Activated naive CD8-positive, alpha-beta T cell treated with anti-CD3 and anti-CD28 coated beads, Interleukin-2, amount 10 ng/mL, durations not matched to agents 7 days and 5 days (primary cell): ENCODE data around the gene KCNQ5. TPM values are rescaled to one million over a fixed set of nuclear protein-coding genes. Genes with fewer than 3 reads are reported as not detected.

Experiments
- ATAC-seq: fragments of 150-1000 bp; cut with Tn5 transposase; one replicate; pipeline ENCODE4 v1.10.0; 2021; ENCODE audit warnings: low read depth, moderate library complexity
- POLR2A ChIA-PET: fragments of 350-600 bp; sonication (Branson Sonifier 250); formaldehyde crosslinking; loops from one replicate; lab custom pipeline; 2021; ENCODE audit warnings: antibody characterized with exemption; lab: Charles Lee
- DNase-seq: peaks from one replicate; pipeline ENCODE4 v3.0.0; 2021
- H3K27ac Mint-ChIP-seq: one replicate; pipeline ENCODE4 v1.8.0; 2022; ENCODE audit warnings: mild to moderate bottlenecking, mixed read lengths
- H3K27me3 Mint-ChIP-seq: one replicate; pipeline ENCODE4 v1.8.0; 2022; ENCODE audit warnings: mild to moderate bottlenecking, moderate library complexity, mixed read lengths
- H3K36me3 Mint-ChIP-seq: one replicate; pipeline ENCODE4 v1.8.0; 2021; ENCODE audit warnings: mild to moderate bottlenecking, mixed read lengths
- H3K4me1 Mint-ChIP-seq: one replicate; pipeline ENCODE4 v1.8.0; 2021; ENCODE audit warnings: mixed read lengths
- H3K4me3 Mint-ChIP-seq: one replicate; pipeline ENCODE4 v1.8.0; 2022; ENCODE audit warnings: mild to moderate bottlenecking, moderate library complexity, mixed read lengths
- H3K9me3 Mint-ChIP-seq: one replicate; pipeline ENCODE4 v1.8.0; 2021; ENCODE audit warnings: mixed read lengths
- total RNA-seq, 2 experiments: library from RNA; stranded (reverse); gene quantifications; one replicate each; pipeline ENCODE4 v1.2.3, GENCODE V29; 2021

KCNQ5 gene
- total RNA-seq, 2 experiments from 2014 or later, result 4.3 to 5.1 TPM

DNA sequence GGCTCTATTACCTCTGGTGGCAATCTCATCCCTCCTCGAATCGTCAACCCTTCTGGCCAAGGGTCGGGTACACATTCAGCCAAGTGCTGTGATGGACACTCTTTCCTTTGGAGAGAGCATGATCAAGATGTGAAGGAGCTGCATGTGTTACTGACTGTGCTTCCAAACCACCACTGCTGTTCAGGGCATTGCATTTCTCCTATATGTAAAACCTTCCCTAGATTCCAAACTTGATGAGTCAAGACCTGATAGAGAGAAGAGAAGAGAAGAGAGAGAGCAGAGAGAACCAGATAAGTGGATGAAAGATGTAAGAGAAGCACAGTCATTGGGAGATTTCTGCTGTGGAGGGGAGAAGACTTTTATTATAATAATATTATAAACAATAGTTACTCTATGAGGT, 162.2 kb downstream of the KCNQ5 start:
- Mint-ChIP-seq H3K4me1 (no peaks in the 10 kb centered on the region), H3K9me3 (peaks cover 2% of the 10 kb centered on the region), H3K27me3 (no peaks in the 10 kb centered on the region), H3K27ac (no peak overlapping the region), H3K36me3 (peaks cover 7% of the 10 kb centered on the region), H3K4me3 (no peak overlapping the region)
- POLR2A ChIA-PET, result no interaction called here
- ATAC-seq, result no peak
- DNase-seq, result no peak

DNA sequence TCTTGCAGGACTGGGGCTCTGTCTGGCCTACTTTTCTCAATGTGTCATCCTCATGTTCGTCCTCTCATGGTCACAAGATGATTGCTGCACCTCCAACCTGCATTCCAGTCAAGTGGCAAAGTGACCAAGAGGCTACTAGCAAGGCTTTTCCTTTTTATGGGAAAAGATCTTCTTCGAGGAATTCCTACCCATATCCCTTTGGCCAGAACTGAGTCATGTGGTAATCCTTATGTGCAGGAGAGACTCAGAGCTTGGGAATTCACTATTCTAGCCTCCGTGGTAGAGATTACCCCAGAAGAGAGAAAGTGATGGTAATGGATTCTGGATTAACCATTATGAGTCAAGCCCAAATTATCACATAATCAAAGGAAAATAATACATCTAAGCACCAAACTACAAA, 162.7 kb downstream of the KCNQ5 start:
- no peak overlapping the region for H3K27ac Mint-ChIP-seq
- DNase-seq (no peak), ATAC-seq (no peak)
- H3K27me3 Mint-ChIP-seq, result no peaks in the 10 kb centered on the region
- H3K4me3 Mint-ChIP-seq, result no peak overlapping the region
- no peaks in the 10 kb centered on the region for H3K4me1 Mint-ChIP-seq
- H3K36me3 Mint-ChIP-seq, result peaks cover 7% of the 10 kb centered on the region
- H3K9me3 Mint-ChIP-seq, result peaks cover 2% of the 10 kb centered on the region
- POLR2A ChIA-PET, result no interaction called here

DNA sequence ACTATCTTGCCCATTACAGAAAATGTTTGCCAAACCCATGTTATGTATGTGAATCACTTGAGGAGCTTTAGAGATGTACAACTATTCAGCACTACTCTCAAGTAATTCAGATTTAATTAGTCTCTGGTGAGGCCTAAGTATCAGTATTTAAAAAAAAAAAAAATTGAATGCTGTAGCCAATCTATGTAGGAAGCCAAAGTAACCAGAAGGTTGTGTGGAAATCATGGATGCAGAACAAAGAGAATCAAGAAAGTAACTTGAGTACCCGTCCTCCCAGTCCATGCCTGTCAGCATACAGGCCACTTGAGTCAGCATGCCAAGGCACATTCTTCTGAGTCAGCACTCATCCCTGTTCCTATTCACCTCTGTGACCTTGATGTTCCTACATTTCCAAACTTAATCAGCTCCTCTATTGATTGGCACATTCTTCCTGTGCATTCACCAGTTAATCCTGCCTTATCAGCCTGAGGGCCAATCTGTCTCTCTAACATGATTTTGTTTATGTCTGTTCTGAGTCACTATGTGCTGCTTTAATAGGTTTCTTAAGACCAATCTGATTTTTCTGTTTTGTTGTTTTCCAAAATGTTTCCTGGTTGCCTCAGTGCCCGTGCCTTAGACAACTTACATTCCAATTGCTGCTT, 165.6 kb downstream of the KCNQ5 start:
- ATAC-seq, result no peak
- Mint-ChIP-seq H3K36me3 (peaks cover 6% of the 10 kb centered on the region), H3K4me3 (no peak overlapping the region), H3K27me3 (no peaks in the 10 kb centered on the region), H3K4me1 (no peaks in the 10 kb centered on the region), H3K9me3 (peaks cover 2% of the 10 kb centered on the region), H3K27ac (no peak overlapping the region)
- POLR2A ChIA-PET, result interaction anchor here (0.6 kb wide), 1 partner anchor 77 kb away, joined by 3 read pairs; no protein-coding TSS in a partner anchor
- no peak for DNase-seq

DNA sequence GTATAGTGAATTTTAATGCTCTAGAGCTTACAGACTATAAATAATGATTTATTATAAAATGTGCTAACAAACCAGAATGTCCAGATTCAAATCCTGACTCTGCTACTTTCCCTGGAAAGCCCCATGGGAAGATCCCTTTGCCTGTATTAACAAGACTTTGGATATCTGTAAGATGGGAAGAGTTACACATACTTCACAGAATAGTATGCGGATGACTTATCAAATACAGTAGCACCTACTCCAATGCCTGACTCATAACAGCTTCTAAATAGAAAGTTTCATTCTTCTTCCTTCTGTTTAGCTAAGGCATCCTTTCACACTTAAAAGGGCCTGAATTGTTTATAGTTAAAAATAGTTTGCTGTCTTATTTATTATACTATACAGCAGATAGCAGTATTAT, 166.3 kb downstream of the KCNQ5 start:
- POLR2A ChIA-PET, result interaction anchor here (0.6 kb wide), 1 partner anchor 78 kb away, joined by 3 read pairs; no protein-coding TSS in a partner anchor
- H3K36me3 Mint-ChIP-seq, result peaks cover 6% of the 10 kb centered on the region
- no peak overlapping the region for H3K27ac Mint-ChIP-seq
- ATAC-seq (no peak), DNase-seq (no peak)
- H3K9me3 Mint-ChIP-seq, result peaks cover 2% of the 10 kb centered on the region
- H3K4me3 Mint-ChIP-seq, result no peak overlapping the region
- H3K4me1 Mint-ChIP-seq, result no peaks in the 10 kb centered on the region
- H3K27me3 Mint-ChIP-seq, result no peaks in the 10 kb centered on the region

DNA sequence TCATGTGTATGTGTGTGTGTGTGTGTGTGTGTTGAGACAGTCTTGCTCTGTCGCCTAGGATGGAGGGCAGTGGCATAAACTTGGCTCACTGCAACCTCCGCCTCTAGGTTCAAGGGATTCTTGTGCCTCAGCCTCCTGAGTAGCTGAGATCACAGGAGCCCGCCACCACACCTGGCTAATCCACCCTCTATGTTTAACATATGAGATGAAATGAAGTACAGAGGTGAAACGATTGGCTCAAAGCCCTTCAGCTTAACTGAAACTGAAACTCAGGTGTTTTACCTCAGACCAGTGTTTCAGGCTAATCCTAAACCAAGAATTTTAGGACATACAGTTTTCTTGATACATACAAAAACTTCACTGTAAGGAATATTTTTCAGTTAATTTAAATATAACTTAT, 167.3 kb downstream of the KCNQ5 start:
- Mint-ChIP-seq H3K36me3 (peaks cover 6% of the 10 kb centered on the region), H3K4me1 (no peaks in the 10 kb centered on the region), H3K4me3 (no peak overlapping the region), H3K9me3 (peaks cover 2% of the 10 kb centered on the region), H3K27me3 (no peaks in the 10 kb centered on the region), H3K27ac (no peak overlapping the region)
- POLR2A ChIA-PET, result no interaction called here
- ATAC-seq, result no peak
- DNase-seq, result no peak

DNA sequence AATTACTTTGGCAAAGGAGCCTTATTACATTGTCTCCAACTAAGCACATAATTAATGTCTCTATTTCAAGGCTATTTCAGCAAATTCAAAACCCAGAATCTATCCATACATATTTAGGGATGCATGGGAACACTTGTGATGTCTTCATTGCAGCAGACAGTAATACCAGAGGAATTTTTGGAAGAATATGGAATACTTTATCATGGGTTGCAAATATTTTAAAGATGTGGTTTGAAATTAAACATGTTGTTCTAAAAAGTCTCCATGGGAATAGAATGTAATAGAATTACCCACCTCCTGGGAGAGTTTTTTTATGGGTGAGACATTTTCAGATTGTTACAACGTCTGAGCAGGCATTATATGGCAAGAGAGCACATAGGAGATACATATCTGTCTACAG, 170.8 kb downstream of the KCNQ5 start:
- no peak overlapping the region for H3K4me3 Mint-ChIP-seq
- H3K9me3 Mint-ChIP-seq, result no peaks in the 10 kb centered on the region
- H3K4me1 Mint-ChIP-seq, result no peaks in the 10 kb centered on the region
- no peak for ATAC-seq
- no peak for DNase-seq
- peaks cover 2% of the 10 kb centered on the region for H3K36me3 Mint-ChIP-seq
- H3K27ac Mint-ChIP-seq, result no peak overlapping the region
- POLR2A ChIA-PET, result no interaction called here
- H3K27me3 Mint-ChIP-seq, result no peaks in the 10 kb centered on the region

DNA sequence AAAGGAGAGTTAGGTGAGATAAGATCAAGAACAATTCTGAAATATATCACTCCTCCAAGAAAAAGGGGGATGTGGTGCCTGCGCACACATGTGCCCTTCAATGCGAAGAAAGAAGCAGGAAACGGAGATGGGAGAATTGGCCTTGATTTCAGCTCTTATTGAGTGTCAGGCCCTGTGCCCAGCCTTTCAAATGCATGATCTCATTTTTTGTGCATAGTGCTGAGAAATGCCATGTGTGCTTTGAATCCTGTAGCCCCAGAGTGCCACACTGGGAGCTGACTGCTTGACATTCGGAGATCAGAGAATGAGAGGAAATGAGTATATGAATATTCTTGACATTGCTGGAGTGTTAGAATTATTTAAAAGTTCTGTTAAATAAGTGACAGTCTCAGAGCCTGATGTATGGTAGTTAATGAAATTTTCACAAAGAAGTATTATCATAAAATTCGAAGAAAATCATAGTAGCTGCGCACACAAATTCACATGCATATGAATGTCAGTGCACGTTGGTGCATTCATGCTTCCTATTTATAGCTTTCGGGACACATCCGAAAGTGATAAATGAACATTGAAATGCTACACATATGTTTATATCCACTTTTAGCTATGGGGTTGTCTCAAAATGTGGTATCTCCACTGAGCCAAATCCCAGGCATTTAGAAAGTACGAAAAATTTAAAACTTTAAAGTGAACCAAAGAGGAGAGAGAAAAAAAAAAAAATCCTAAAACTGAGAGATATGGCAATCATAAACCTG, 172.0 kb downstream of the KCNQ5 start:
- POLR2A ChIA-PET, result no interaction called here
- no peak for DNase-seq
- ATAC-seq, result no peak
- Mint-ChIP-seq H3K27ac (no peak overlapping the region), H3K4me3 (no peak overlapping the region), H3K36me3 (peaks cover 2% of the 10 kb centered on the region), H3K27me3 (no peaks in the 10 kb centered on the region), H3K9me3 (no peaks in the 10 kb centered on the region), H3K4me1 (no peaks in the 10 kb centered on the region)

DNA sequence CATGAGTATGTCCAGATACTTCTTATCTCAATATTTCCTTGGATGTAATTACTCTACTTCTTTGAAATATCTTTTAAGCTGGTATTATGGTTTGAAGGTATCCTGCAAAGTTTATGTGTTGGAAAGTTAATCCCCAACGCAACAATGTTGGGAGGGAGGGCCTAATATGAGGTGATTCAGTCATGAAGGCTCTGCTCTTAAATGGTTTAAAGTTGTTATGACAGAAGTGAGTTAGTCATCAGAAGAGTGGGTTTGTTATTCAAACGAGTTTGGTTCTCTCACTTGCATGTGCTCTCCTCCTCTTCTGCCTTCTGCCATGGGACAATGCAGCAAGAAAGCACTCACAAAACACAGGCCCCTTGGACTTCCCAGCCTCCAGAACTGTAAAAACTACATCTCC, 176.3 kb downstream of the KCNQ5 start:
- H3K27ac Mint-ChIP-seq, result no peak overlapping the region
- peaks cover 3% of the 10 kb centered on the region for H3K9me3 Mint-ChIP-seq
- no peak for DNase-seq
- no peak for ATAC-seq
- POLR2A ChIA-PET, result no interaction called here
- no peaks in the 10 kb centered on the region for H3K4me1 Mint-ChIP-seq
- H3K27me3 Mint-ChIP-seq, result no peaks in the 10 kb centered on the region
- peaks cover 4% of the 10 kb centered on the region for H3K36me3 Mint-ChIP-seq
- H3K4me3 Mint-ChIP-seq, result no peak overlapping the region

DNA sequence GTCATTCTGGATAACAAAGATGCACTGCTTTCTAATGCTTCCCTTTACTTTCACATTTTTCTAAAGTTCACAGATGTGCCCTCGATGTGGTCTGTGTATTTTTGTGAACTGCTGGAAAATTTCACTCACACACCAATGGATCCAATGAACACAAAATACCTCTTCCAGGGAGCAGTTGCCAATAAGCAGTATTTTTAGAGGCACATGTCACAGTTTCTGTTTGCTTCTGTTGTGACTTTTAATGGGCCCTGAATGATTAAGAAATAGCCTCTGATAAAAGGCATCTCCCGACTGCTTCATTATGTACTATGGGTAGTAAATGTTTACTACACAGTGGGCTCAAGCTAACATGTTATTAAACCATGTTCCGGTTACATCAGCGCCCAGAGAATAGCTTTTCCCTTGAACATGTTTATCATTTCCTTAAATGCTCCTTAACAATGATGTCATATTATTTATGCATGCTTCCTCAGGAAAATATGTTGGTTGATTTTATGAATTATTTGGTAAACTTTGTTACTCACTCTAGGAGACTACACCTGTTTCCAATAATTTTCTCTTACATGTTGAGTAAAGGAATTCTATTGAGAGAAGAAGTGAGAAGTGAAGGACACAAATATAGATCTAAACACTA, 188.0 kb downstream of the KCNQ5 start:
- ATAC-seq, result no peak

DNA sequence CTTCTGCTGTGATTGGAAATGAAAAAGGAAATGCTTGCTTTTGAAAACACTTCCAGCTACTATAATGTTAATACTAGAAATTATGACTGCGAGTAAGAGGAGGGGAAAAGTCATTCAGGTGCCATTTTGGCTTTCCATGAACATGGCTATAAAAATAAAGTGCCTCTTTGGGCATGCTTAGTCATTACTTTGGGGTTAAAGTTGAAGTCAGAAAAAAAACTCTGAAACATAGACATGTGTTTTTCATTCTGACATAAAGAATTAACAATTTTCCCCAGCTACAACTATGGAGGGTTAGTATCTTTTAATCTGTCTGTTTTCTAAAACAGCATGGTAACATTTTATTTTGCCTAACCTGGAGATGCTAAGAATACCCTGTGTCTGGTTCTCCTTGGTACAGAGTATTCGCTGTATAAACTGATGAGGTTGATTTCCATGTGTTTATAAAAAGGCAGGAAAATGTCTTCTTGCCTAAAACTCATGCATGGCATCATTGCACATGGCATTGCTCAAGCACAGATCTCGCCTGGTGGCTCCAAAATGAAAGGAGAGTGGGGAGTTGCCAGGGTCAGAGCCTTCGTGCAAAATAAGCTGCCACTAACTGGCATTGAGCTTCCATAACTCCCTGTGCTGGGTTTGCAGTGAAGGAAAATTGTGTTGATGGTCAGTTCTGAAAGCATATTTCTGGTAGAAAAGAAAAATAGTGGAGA, 188.9 kb downstream of the KCNQ5 start:
- Mint-ChIP-seq H3K36me3 (peaks cover 8% of the 10 kb centered on the region), H3K4me3 (no peak overlapping the region), H3K9me3 (peaks cover 5% of the 10 kb centered on the region), H3K27me3 (no peaks in the 10 kb centered on the region), H3K4me1 (no peaks in the 10 kb centered on the region), H3K27ac (no peak overlapping the region)
- DNase-seq, result no peak
- ATAC-seq, result no peak
- POLR2A ChIA-PET, result no interaction called here

More for the DNA sequence above, 188.0 kb downstream of the KCNQ5 start:
- Mint-ChIP-seq H3K9me3 (peaks cover 3% of the 10 kb centered on the region), H3K36me3 (peaks cover 5% of the 10 kb centered on the region), H3K4me3 (no peak overlapping the region), H3K27ac (no peak overlapping the region), H3K4me1 (no peaks in the 10 kb centered on the region), H3K27me3 (no peaks in the 10 kb centered on the region)
- POLR2A ChIA-PET, result no interaction called here
- DNase-seq, result no peak

DNA sequence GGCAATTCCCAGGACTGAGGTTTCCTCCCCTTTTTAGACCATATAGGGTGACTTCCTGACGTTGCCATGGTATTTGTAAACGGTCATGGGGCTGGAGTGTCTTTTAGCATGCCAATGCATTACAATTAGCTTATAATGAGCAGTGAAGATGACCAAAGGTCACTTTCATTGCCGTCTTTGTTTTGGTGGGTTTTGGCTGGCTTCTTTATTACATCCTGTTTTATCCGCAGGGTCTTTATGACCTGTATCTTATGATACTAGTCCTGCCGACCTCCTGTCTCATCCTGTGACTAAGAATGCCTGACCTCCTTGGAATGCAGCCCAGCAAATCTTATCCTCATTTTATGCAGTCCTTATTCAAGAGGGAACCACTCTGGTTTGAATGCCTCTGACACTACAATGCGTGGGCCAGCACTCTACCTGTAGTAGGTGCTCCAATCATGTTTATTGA, 190.1 kb downstream of the KCNQ5 start:
- no peaks in the 10 kb centered on the region for H3K27me3 Mint-ChIP-seq
- ATAC-seq (no peak), DNase-seq (no peak)
- H3K4me1 Mint-ChIP-seq, result no peaks in the 10 kb centered on the region
- POLR2A ChIA-PET, result no interaction called here
- H3K4me3 Mint-ChIP-seq, result no peak overlapping the region
- H3K36me3 Mint-ChIP-seq, result peaks cover 11% of the 10 kb centered on the region
- no peak overlapping the region for H3K27ac Mint-ChIP-seq
- H3K9me3 Mint-ChIP-seq, result peaks cover 8% of the 10 kb centered on the region

DNA sequence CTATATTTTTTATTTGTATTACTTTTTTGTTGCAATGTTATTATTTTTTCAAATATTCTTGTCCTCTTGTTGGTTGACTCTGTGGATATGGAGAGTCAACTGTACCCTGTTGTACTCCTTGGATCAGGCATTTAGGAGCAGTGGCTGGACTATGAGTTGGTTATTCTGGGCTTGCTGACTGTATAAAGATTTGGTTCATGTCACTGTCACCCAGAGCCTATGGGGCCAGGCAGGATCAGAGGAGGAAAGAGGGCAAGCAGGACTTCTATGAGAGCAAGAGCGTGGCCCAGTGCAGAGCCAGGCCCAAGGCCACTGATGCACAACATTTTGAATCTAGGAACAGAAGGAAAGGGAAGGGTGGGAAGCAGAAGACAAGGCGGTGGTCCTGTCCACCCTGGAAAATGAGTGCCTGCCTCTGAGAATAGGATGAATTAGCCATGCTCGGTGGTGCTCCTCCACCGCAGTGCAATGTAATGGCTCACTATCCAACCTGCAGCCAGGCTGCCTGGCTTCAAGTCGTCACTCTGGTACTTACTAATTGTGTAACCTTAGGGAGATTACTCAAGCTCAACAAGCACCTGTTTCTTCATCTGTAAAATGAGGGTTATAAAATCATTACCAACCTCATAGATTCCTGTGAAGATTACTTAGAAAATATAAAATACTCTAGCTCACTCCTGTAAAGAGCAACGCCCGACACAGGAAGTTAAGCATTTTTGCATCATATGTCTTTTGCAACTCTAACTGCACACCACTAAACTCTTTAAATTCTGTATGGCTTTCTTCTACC, 192.1 kb downstream of the KCNQ5 start:
- no peak for ATAC-seq
- H3K27ac Mint-ChIP-seq, result no peak overlapping the region
- no peaks in the 10 kb centered on the region for H3K4me1 Mint-ChIP-seq
- DNase-seq, result no peak
- POLR2A ChIA-PET, result no interaction called here
- H3K9me3 Mint-ChIP-seq, result peaks cover 5% of the 10 kb centered on the region
- H3K27me3 Mint-ChIP-seq, result no peaks in the 10 kb centered on the region
- H3K36me3 Mint-ChIP-seq, result peaks cover 7% of the 10 kb centered on the region
- H3K4me3 Mint-ChIP-seq, result no peak overlapping the region

DNA sequence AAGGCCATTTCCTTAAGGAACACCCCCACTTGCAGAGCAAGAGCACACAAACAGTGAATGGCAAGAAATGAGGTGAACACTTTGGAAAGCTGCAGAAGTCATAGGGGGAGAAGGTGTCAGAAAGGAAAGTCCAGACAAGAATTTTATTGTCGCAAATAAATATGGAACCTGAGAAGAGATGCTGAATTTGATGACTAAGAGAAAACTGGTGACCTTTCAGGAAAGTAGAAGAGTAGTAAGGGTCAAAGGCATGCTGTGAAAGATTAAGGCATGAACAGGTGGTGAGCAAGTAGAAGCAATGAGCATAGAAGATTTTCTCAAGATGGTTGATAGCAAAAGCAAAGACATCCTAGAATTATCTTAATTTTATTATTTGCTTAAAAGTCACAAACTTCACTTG, 194.2 kb downstream of the KCNQ5 start:
- no peaks in the 10 kb centered on the region for H3K4me1 Mint-ChIP-seq
- peaks cover 5% of the 10 kb centered on the region for H3K9me3 Mint-ChIP-seq
- no peak overlapping the region for H3K27ac Mint-ChIP-seq
- DNase-seq, result no peak
- H3K36me3 Mint-ChIP-seq, result peaks cover 7% of the 10 kb centered on the region
- no peaks in the 10 kb centered on the region for H3K27me3 Mint-ChIP-seq
- ATAC-seq, result no peak
- POLR2A ChIA-PET, result no interaction called here
- no peak overlapping the region for H3K4me3 Mint-ChIP-seq
